HEK293 (cell line): ENCODE results near the gene ZNF385D.

Experiments
- KLF17 ChIP-seq: fragments of 450-650 bp; formaldehyde crosslinking; IDR thresholded peaks from 2 replicates; pipeline ENCODE4 v1.5.1; 2016; ENCODE audit warnings: missing biosample characterization, missing genetic modification characterization
- KLF8 ChIP-seq: fragments of 450-650 bp; formaldehyde crosslinking; IDR thresholded peaks from 2 replicates; pipeline ENCODE4 v1.5.1; 2016; ENCODE audit warnings: missing biosample characterization, missing genetic modification characterization
- ZNF266 ChIP-seq: fragments of 450-650 bp; formaldehyde crosslinking; IDR thresholded peaks from 2 replicates; pipeline ENCODE4 v1.5.1; 2016; ENCODE audit warnings: missing biosample characterization, missing genetic modification characterization, low read depth
- ZNF561 ChIP-seq: fragments of 450-650 bp; IDR thresholded peaks from 2 replicates; pipeline ENCODE4 v1.5.1; 2018; ENCODE audit warnings: missing biosample characterization, missing genetic modification characterization, borderline replicate concordance

- TF ChIP-seq ZNF266 (tag by site-specific recombination), result no peak
- no peak for TF ChIP-seq KLF8 (tag by site-specific recombination)
- no peak for TF ChIP-seq ZNF561
- no peak for TF ChIP-seq KLF17 (tag by site-specific recombination)
Observed at GRCh38 chr3:21777821-21778220, 26.8 kb upstream of the ZNF385D start.
